ENCODE measurements around the gene STX1A.

Gene STX1A

DNA sequence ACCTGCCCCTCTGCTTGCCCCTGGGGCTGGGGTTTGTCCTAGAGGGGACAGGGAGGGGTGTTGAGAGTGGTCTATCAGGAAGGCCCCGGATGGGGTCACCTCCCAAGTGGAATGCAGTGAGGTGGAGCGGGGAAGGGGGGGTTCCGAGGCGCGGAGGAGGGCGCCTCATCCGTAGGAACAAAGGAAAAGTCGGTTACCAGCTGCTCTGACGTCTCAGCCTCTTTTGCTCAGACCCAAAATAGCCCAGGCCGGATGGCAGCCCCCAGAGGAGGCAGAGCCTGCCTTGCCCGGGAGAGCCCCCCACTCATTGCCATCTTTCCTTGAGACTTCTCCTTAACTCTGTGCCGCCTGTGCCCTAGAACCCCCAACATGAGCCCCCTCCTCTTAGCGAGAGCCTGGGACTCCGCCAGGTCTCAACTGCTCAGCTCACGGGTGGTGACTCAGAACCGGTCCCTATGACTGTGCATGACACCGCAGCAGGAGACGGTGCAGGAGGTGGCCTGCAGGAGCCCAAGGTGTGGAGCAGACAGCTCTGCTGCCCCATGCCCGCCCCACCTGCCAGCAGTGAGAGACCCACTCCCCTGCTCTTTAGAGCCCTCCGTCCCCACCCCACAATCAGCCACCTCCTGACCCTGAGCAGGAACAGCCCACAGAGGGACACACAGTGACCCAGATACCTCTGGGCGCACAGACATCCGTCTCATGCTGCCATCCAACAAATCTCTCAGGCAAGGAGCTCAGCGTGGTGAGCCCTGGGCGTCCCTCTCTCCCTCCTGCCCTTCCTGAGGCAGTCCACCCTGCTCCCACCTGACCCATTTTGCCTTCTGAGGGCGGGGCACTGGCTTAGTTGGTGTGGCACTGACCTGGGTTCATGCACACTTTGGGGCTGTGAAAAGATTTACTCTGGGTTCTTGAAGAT lies 13.1 kb downstream of the STX1A start:
- DNase-seq = no peak

GRCh38 chr7:73705551-73705920 lies 13.9 kb downstream of the STX1A start:
- no peak for DNase-seq

- no peak for DNase-seq
Observed at GRCh38 chr7:73704640-73705550, 14.6 kb downstream of the STX1A start.

- DNase-seq = no peak
Observed at GRCh38 chr7:73703757-73704639, 15.5 kb downstream of the STX1A start.

- no peak for DNase-seq
Observed at GRCh38 chr7:73703225-73703624, 16.2 kb downstream of the STX1A start.

DNA sequence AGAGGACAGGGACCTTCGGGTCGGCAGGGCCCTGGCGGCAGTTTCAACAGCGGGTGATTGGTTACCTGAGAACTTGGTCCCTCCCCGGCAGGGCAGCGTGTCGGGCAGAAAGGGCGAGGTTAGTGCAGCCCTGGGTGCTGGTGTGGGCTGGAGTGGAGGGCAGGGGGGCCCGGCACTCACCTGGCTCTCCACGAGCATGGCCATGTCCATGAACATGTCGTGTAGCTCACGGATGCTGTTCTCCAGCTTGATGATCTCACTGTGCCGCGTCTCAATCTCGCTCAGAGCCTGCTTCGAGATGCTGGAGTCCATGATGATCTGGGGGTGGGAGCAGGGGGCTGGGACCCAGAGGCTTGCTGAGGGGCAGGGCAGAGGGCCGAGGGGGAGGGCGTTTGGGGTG lies 16.8 kb downstream of the STX1A start:
- no peak for DNase-seq

DNA sequence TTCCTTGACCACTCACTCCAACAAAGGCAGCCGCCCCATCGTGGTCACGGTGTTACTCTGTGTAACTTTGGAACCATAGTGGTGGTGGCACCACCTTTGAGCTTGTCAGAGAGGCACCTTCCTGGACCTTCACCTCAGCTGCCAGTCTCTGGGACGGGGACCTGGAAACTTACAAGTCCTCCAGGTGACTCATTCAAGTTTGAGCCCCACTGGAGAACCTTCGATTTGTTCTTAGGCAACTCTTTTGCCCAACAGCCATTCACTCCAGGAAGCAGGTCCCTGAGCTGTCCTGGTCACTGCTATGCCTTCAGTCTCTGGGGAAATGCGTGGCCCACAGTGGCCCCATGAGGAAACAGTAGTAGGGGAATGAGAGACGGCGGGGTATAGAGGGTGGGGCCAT lies 17.2 kb downstream of the STX1A start:
- no peak for DNase-seq

DNA sequence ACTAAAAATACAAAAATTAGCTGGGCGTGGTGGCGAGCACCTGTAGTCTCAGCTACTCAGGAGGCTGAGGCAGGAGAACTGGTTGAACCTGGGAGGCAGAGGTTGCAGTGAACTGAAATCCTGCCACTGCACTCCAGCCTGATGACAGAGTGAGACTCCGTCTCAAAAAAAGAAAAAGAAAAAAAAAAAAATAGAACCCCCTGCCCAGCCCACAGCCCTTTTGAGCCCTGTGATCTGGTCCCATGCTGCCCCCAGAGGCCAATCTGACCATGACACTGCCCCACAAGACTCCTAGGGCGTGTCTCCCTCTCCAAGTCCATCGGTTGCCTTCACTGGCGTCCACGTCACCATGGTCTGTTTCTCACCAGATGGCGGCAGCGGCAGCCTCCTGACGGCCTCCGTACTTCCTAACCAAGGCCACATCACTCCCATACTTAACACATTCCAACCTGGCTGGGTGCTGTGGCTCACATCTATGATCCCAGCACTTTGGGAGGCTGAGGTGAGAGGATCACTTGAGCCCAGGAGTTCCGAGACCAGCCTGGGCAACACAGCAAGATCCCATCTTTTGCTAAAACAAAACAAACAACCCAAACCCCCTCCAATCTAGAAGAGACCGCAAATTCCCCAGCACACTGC lies 18.0 kb downstream of the STX1A start:
- no peak for DNase-seq

- no peak for DNase-seq
Observed at GRCh38 chr7:73700581-73701134, 18.8 kb downstream of the STX1A start.

GRCh38 chr7:73700069-73700423 lies 19.4 kb downstream of the STX1A start:
- no peak for DNase-seq

- no peak for DNase-seq
Observed at GRCh38 chr7:73699370-73700068, 19.9 kb downstream of the STX1A start.

GRCh38 chr7:73698410-73698809 lies 21.1 kb downstream of the STX1A start:
- DNase-seq = no peak

GRCh38 chr7:73696372-73696771 lies 23.1 kb downstream of the STX1A start:
- DNase-seq = no peak

DNA sequence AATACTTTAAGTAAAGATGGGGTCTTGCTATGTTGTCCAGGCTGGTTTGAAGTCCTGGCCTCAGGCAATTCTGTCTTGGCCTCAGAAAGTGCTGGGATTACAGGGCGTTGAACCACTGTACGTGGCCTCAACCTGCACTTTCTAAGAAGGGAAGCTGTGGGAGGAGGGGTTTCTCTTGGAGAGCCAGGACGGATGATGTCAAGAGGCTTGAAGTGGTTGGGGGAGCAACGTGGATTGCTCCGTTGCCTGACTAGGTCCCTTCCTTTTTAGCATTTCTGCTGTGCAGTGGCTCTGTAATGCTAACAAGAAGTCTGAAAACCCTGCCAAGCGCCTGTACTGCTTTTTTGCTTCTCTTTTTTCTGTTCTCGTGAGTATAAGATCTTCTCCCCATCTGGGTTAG lies 28.8 kb downstream of the STX1A start:
- DNase-seq = no peak

GRCh38 chr7:73688288-73688687 lies 31.2 kb downstream of the STX1A start:
- DNase-seq = no peak

- DNase-seq = no peak
Observed at GRCh38 chr7:73685311-73685710, 34.2 kb downstream of the STX1A start.

GRCh38 chr7:73683788-73684693 lies 35.4 kb downstream of the STX1A start:
- no peak for DNase-seq

DNA sequence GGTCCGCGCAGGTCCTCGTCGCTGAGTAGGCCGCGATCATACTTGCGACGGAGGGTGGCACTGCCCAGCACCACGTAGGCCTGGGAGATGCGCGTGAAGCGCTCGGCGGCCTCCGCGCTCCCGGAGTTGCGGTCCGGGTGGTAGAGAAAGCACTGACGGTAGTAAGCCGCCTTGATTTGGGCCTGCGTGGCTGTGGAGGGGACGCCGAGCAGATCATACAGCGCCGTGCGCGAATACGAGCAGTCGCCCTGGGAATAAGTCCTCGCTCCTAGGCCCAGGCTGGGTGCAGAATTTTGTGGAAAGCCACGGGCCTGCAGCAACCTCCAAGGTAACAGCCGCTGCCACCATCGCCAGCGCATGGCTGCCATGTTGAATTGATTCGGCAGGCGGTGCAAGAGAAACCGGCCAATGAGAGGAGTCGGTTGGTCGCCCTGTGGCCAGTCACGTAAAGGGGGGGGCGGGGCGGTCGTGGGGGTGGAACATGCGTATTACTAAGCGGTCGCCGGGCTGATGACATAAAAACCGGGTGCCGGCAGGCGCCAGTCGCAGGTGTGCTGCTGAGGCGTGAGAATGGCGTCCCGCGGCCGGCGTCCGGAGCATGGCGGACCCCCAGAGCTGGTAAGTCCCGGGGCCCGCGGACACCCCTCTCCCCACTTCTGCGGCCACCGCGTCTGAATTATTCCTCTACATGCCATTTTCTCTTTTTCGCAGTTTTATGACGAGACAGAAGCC lies 36.2 kb downstream of the STX1A start, which contains the start of the genes BUD23 and DNAJC30:
TSS of gene BUD23 (plus strand) at position 542 of the 732 bp plus-strand sequence. CDS start at position 571, 29 bp downstream.
TSS of gene DNAJC30 (minus strand) at position 398 of the 732 bp plus-strand sequence. CDS start at position 368, 30 bp downstream.
- DNase-seq = peak; percentile 96

- no peak for DNase-seq
Observed at GRCh38 chr7:73682745-73683055, 36.8 kb downstream of the STX1A start.
